Activated naive CD4-positive, alpha-beta T cell treated with anti-CD3 and anti-CD28 coated beads, Interleukin-2, amount 50 U/mL, for 24 hours (primary cell): ENCODE measurements around the gene TENT4A.

Experiments used
- H3K27ac Mint-ChIP-seq: one replicate; pipeline ENCODE4 v1.8.0; 2021; ENCODE audit warnings: mild to moderate bottlenecking, mixed read lengths
- H3K27me3 Mint-ChIP-seq: one replicate; pipeline ENCODE4 v1.8.0; 2021; ENCODE audit warnings: mixed read lengths
- H3K36me3 Mint-ChIP-seq: one replicate; pipeline ENCODE4 v1.8.0; 2021; ENCODE audit warnings: mixed read lengths
- H3K4me1 Mint-ChIP-seq: one replicate; pipeline ENCODE4 v1.8.0; 2021; ENCODE audit warnings: mixed read lengths
- H3K4me3 Mint-ChIP-seq: one replicate; pipeline ENCODE4 v1.8.0; 2021; ENCODE audit warnings: mild to moderate bottlenecking, mixed read lengths
- H3K9me3 Mint-ChIP-seq: one replicate; pipeline ENCODE4 v1.8.0; 2021; ENCODE audit warnings: mixed read lengths

TENT4A gene

DNA sequence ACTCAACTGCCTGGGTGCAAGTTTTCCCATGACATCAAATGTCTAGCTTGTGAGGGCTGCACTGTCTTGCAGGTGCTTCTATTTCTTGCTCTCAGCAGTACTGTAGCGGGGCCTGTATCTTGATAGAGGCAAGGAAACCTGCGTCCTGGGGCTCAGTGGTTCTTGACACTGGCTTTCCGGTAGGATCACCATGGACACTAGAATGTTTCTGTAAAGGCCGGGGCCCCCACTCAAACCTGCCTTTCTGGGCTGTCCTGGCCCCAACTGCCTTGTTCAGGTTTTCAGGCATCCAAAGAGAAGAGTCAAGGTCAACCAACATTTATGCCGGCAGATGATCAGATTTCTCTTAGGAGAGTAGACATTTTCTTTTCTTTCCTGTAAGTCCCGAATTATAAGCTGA, 26.7 kb upstream of the TENT4A start:
- Mint-ChIP-seq H3K4me3 (no peak overlapping the region), H3K9me3 (no peaks in the 10 kb centered on the region), H3K36me3 (no peaks in the 10 kb centered on the region), H3K4me1 (peaks cover 10% of the 10 kb centered on the region), H3K27ac (no peak overlapping the region), H3K27me3 (peaks cover 38% of the 10 kb centered on the region)

DNA sequence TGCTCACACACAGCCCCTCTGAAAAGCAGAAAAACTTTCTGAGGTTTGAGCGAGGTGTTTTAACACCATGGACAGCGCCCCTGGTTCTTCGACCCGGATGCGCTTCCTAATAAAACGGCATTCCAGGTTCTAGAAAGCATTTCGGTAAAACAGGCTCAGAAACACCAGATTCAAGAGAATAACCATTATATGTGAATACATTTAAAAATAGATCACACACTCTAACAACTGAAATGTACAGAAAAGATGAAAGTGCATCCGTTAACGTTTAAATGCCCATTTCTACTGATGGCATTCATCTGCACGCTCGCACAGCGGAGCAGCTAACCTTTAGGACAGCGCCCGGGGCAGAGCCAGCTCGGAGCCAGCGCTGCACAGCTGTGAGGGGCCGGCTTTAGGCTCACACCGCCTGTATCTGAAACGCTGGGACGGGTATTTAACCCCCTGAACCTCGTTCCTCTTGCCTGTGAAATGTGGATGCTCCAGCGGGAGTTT, 26.3 kb upstream of the TENT4A start:
- H3K27me3 Mint-ChIP-seq: peaks cover 35% of the 10 kb centered on the region

GRCh38 chr5:6687505-6687904, 25.7 kb upstream of the TENT4A start:
- Mint-ChIP-seq H3K4me1 (peaks cover 10% of the 10 kb centered on the region), H3K27ac (no peak overlapping the region), H3K36me3 (no peaks in the 10 kb centered on the region), H3K4me3 (peak overlapping the region; percentile 17), H3K9me3 (no peaks in the 10 kb centered on the region), H3K27me3 (peaks cover 35% of the 10 kb centered on the region)

More for the DNA sequence above, 26.3 kb upstream of the TENT4A start:
- Mint-ChIP-seq H3K4me1 (peaks cover 10% of the 10 kb centered on the region), H3K36me3 (no peaks in the 10 kb centered on the region), H3K4me3 (peak overlapping the region; percentile 36), H3K27ac (no peak overlapping the region), H3K9me3 (no peaks in the 10 kb centered on the region)

DNA sequence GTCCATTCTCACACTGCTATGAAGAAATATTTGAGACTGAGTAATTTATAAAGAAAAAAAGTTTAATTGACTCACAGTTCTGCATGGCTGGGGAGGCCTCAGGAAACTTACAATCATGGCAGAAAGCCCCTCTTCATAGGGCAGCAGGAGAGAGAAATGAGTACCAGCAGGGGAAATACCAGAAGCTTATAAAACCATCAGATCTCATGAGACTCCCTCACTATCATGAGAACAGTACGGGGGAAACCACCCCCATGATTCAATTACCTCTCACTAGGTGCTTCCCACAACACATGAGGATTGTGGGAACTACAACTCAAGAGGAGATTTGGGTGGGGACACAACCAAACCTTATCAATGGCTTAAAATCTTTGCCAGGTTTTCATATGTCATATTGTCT, 20.3 kb upstream of the TENT4A start:
- Mint-ChIP-seq H3K27ac (no peak overlapping the region), H3K4me3 (no peak overlapping the region), H3K9me3 (no peaks in the 10 kb centered on the region), H3K27me3 (peaks cover 24% of the 10 kb centered on the region), H3K4me1 (no peaks in the 10 kb centered on the region), H3K36me3 (no peaks in the 10 kb centered on the region)

GRCh38 chr5:6698696-6699095, 14.5 kb upstream of the TENT4A start:
- Mint-ChIP-seq H3K9me3 (no peaks in the 10 kb centered on the region), H3K27ac (no peak overlapping the region), H3K4me1 (no peaks in the 10 kb centered on the region), H3K4me3 (no peak overlapping the region), H3K27me3 (peaks cover 29% of the 10 kb centered on the region), H3K36me3 (no peaks in the 10 kb centered on the region)

- H3K27ac Mint-ChIP-seq: no peak overlapping the region
- H3K4me3 Mint-ChIP-seq: no peak overlapping the region
- H3K36me3 Mint-ChIP-seq: no peaks in the 10 kb centered on the region
These were observed 13.9 kb upstream of the TENT4A start for GRCh38 chr5:6699357-6699756.

GRCh38 chr5:6700074-6700684, 13.1 kb upstream of the TENT4A start:
- Mint-ChIP-seq H3K27me3 (peaks cover 20% of the 10 kb centered on the region), H3K9me3 (no peaks in the 10 kb centered on the region), H3K36me3 (no peaks in the 10 kb centered on the region), H3K27ac (no peak overlapping the region), H3K4me3 (no peak overlapping the region), H3K4me1 (no peaks in the 10 kb centered on the region)

More at GRCh38 chr5:6699357-6699756, 13.9 kb upstream of the TENT4A start:
- Mint-ChIP-seq H3K9me3 (no peaks in the 10 kb centered on the region), H3K4me1 (no peaks in the 10 kb centered on the region), H3K27me3 (peaks cover 24% of the 10 kb centered on the region)

- no peak overlapping the region for H3K4me3 Mint-ChIP-seq
- H3K36me3 Mint-ChIP-seq: no peaks in the 10 kb centered on the region
- H3K27ac Mint-ChIP-seq: no peak overlapping the region
- H3K9me3 Mint-ChIP-seq: no peaks in the 10 kb centered on the region
- H3K27me3 Mint-ChIP-seq: peaks cover 18% of the 10 kb centered on the region
- no peaks in the 10 kb centered on the region for H3K4me1 Mint-ChIP-seq
These were observed 12.4 kb upstream of the TENT4A start for GRCh38 chr5:6700685-6701355.

- Mint-ChIP-seq H3K27ac (no peak overlapping the region), H3K36me3 (no peaks in the 10 kb centered on the region), H3K27me3 (peaks cover 16% of the 10 kb centered on the region), H3K9me3 (no peaks in the 10 kb centered on the region), H3K4me3 (no peak overlapping the region), H3K4me1 (no peaks in the 10 kb centered on the region)
These were observed 11.7 kb upstream of the TENT4A start for GRCh38 chr5:6701491-6701890.

DNA sequence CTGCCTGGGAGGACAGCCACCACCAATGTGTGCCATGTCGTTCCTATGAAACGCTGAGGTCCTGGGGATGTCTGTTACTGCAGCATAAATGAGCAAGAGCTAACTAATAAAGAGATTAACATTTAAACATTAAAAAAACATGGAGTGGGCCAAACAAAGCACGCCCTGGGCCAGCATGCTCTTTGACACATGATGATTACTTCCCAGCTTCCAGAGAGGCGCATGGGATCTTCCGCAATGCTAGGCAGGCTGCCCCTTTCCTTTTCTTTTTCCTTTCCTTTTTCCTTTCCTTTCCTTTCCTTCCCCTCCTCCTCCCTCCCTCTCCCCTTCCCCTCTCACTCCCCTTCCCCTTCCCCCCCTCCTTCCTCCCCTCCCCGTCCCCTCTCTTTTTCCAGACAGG, 10.6 kb upstream of the TENT4A start:
- Mint-ChIP-seq H3K9me3 (no peaks in the 10 kb centered on the region), H3K27me3 (peaks cover 13% of the 10 kb centered on the region), H3K4me3 (no peak overlapping the region), H3K4me1 (no peaks in the 10 kb centered on the region), H3K27ac (no peak overlapping the region), H3K36me3 (no peaks in the 10 kb centered on the region)

DNA sequence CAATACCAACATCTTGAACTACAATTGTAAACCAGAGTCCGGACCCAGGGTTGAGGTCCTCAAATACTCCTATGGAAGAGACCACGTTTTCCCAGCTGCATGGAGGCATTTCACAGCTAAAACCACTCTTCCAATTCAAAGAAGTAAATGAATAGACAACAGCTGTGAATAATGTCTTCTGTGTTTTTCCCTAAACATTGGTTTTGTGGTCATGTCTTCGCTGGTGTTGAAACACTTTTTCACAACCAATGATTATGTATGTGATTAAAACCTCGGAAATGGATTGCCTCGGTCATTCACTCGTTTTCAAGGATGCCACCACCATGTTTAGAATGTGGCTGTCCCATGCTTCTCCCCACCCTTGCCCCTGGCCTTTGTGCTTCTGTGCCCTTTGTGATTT, 9.4 kb upstream of the TENT4A start:
- H3K27ac Mint-ChIP-seq: no peak overlapping the region
- no peak overlapping the region for H3K4me3 Mint-ChIP-seq
- H3K36me3 Mint-ChIP-seq: no peaks in the 10 kb centered on the region
- no peaks in the 10 kb centered on the region for H3K9me3 Mint-ChIP-seq
- H3K4me1 Mint-ChIP-seq: no peaks in the 10 kb centered on the region
- peaks cover 11% of the 10 kb centered on the region for H3K27me3 Mint-ChIP-seq

GRCh38 chr5:6704361-6704851, 8.8 kb upstream of the TENT4A start:
- H3K27ac Mint-ChIP-seq: no peak overlapping the region
- H3K4me1 Mint-ChIP-seq: no peaks in the 10 kb centered on the region
- no peaks in the 10 kb centered on the region for H3K9me3 Mint-ChIP-seq
- H3K4me3 Mint-ChIP-seq: no peak overlapping the region
- no peaks in the 10 kb centered on the region for H3K36me3 Mint-ChIP-seq
- H3K27me3 Mint-ChIP-seq: peaks cover 6% of the 10 kb centered on the region

DNA sequence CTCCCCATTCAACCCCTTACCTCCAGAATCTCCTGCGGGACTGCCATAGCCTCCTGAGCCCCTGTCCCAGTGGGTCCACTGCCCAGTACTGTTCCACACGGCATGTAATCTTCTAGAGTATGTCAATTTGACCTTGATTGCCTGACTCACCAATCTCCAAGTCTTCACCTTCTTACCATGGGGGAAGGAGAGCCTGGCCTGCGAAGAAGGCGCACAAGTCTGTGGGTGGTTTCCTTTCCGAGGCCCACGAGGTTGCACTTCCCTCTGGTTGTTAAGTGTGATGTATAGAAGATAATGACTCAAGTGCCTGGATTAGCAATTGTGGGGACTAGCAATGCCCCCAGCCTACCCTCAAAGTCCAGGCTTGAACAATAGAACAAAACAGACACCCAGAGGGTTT, 8.1 kb upstream of the TENT4A start:
- no peaks in the 10 kb centered on the region for H3K9me3 Mint-ChIP-seq
- H3K36me3 Mint-ChIP-seq: no peaks in the 10 kb centered on the region
- no peak overlapping the region for H3K4me3 Mint-ChIP-seq
- peaks cover 3% of the 10 kb centered on the region for H3K27me3 Mint-ChIP-seq
- H3K27ac Mint-ChIP-seq: no peak overlapping the region
- no peaks in the 10 kb centered on the region for H3K4me1 Mint-ChIP-seq

GRCh38 chr5:6705959-6706358, 7.3 kb upstream of the TENT4A start:
- H3K4me3 Mint-ChIP-seq: no peak overlapping the region
- H3K36me3 Mint-ChIP-seq: no peaks in the 10 kb centered on the region
- H3K27me3 Mint-ChIP-seq: no peaks in the 10 kb centered on the region
- H3K27ac Mint-ChIP-seq: no peak overlapping the region
- H3K4me1 Mint-ChIP-seq: no peaks in the 10 kb centered on the region
- no peaks in the 10 kb centered on the region for H3K9me3 Mint-ChIP-seq

DNA sequence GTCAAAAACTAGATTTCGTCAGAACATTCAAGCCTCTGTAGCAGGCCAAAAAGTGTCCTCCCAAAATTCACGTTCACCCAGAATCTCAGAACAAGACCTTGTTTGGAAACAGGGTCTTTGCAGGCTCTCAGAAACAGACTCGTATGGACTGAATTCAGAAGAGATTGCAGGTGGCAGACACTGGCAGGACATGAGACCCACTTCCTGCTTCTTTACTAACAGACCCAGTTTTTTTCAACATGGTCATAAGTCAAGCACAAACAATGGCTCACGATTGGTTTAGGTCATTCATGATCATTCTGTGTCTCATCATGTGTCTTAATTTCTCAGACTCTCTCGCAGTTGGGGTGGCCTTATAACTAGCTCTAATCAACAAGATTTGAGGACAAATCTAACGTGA, 5.4 kb upstream of the TENT4A start:
- peaks cover 6% of the 10 kb centered on the region for H3K4me1 Mint-ChIP-seq
- no peak overlapping the region for H3K27ac Mint-ChIP-seq
- H3K4me3 Mint-ChIP-seq: no peak overlapping the region
- no peaks in the 10 kb centered on the region for H3K9me3 Mint-ChIP-seq
- H3K27me3 Mint-ChIP-seq: no peaks in the 10 kb centered on the region
- no peaks in the 10 kb centered on the region for H3K36me3 Mint-ChIP-seq

GRCh38 chr5:6708814-6709213, 4.4 kb upstream of the TENT4A start:
- Mint-ChIP-seq H3K27me3 (no peaks in the 10 kb centered on the region), H3K27ac (no peak overlapping the region), H3K4me3 (no peak overlapping the region), H3K36me3 (no peaks in the 10 kb centered on the region), H3K9me3 (no peaks in the 10 kb centered on the region), H3K4me1 (peaks cover 6% of the 10 kb centered on the region)
